Measurements from ENCODE around the gene SCMH1.

The SCMH1 gene

GRCh38 chr1:41021526-41022308, 220.4 kb downstream of the SCMH1 start, which contains the start of gene SLFNL1:
SLFNL1 (minus strand) TSS chr1:41021725; CDS start chr1:41020660, 1,065 bp downstream.
- no peak for DNase-seq

- DNase-seq, result no peak
These were observed 221.5 kb downstream of the SCMH1 start for GRCh38 chr1:41020654-41021053.

GRCh38 chr1:41020109-41020576, 222.0 kb downstream of the SCMH1 start:
- no peak for DNase-seq

- no peak for DNase-seq
These were observed 222.8 kb downstream of the SCMH1 start for GRCh38 chr1:41019353-41019745.

GRCh38 chr1:41018018-41018410, 224.1 kb downstream of the SCMH1 start:
- no peak for DNase-seq

- no peak for DNase-seq
These were observed 224.7 kb downstream of the SCMH1 start for GRCh38 chr1:41017141-41018017.

GRCh38 chr1:41015897-41016470, 226.1 kb downstream of the SCMH1 start:
- DNase-seq, result no peak

GRCh38 chr1:41015281-41015896, 226.7 kb downstream of the SCMH1 start:
- no peak for DNase-seq

GRCh38 chr1:41014871-41015270, 227.2 kb downstream of the SCMH1 start:
- DNase-seq, result no peak

- DNase-seq, result no peak
These were observed 228.3 kb downstream of the SCMH1 start for GRCh38 chr1:41013796-41014195.

- DNase-seq, result no peak
These were observed 229.1 kb downstream of the SCMH1 start for GRCh38 chr1:41013024-41013423.

- DNase-seq, result no peak
These were observed 231.8 kb downstream of the SCMH1 start for GRCh38 chr1:41010345-41010744.

GRCh38 chr1:41009466-41009865, 232.6 kb downstream of the SCMH1 start:
- DNase-seq, result no peak

- DNase-seq, result no peak
These were observed 234.9 kb downstream of the SCMH1 start for GRCh38 chr1:41006942-41007865.

- no peak for DNase-seq
These were observed 236.2 kb downstream of the SCMH1 start for GRCh38 chr1:41005876-41006275.

GRCh38 chr1:41003640-41004220, 238.4 kb downstream of the SCMH1 start:
- peak; percentile 97 for DNase-seq

GRCh38 chr1:41003127-41003639, 238.9 kb downstream of the SCMH1 start:
- DNase-seq, result no peak

GRCh38 chr1:40998668-40999067, 243.4 kb downstream of the SCMH1 start:
- no peak for DNase-seq

- DNase-seq, result no peak
These were observed 245.0 kb downstream of the SCMH1 start for GRCh38 chr1:40997096-40997495.

GRCh38 chr1:40989066-40989465, 253.0 kb downstream of the SCMH1 start:
- no peak for DNase-seq

GRCh38 chr1:40988280-40988679, 253.8 kb downstream of the SCMH1 start:
- no peak for DNase-seq
